GM11168 (cell line): ENCODE data around the gene CAMSAP1.

Experiments used
- in situ Hi-C: fragments of 300-500 bp; cut with MboI; formaldehyde crosslinking; loops from one replicate; pipeline ENCODE4 v1.12.0; 2022; ENCODE audit warnings: low sequenced_read_pairs; ENCODE audit not compliant: unreplicated experiment

The CAMSAP1 gene

DNA sequence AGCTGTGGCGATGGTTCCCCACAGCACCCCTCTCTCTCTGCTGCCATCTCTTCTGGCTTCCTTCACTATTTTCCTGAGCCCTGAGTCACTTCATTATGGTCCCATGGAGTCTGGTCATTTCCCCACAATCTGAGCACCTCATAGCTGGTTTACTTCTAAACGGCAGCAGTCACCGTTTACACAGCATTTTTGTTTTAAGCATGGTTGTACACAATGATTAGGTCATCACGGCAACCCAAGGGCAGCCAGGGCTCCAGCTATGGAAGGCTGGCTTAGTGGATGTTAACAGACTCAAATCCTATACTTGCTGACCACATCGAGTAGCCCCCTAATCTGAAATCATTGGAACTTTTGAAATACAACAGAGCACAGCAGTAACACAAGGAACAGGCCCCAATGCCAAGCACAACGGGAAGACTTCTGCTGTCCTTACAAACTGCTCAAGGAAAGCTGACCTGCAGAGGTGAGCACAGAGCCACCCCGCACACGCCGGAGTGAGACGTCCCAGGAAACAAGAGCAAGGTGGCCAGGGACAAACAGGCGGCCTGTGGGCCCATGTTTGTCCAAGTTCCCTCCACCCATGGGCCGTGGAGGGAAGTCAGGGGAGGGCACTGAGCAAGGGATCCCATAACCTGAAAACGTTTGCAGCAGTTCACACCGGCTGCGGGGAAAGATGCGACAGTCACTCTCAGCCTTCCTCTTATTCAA is 22.9 kb downstream of the CAMSAP1 start:
- in situ Hi-C loops: no loop called here

DNA sequence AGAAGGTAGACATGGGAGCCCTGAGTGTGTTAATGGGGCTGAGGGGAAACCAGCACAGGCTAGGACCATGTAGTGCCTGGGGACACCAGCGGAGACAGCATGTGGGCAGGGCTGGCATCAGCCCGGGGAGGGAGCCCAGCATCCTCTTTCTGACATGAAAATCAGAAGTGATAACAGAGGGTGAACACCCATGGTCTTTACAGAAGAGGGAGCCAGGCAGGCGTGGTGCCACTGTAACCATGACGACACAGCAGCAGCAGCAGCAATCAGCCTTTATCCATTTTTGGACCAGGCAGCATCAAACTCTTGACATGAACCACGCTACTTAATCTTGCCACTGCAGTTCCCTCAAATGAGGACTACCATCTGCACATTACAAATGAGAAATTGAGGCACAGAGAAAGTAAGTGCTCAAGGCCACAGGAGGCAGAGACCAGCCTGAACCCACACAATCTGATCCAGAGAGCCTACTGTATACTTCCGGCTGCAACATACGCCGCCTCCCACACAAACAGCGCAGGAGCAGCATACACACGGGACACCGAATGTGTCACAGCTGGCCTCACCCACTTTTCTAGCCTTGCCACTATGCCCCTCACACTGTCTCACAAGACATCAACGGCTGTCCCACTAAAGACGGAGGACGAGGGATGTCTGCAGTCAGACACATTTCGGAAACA is 23.8 kb downstream of the CAMSAP1 start:
- in situ Hi-C loops: no loop called here

DNA sequence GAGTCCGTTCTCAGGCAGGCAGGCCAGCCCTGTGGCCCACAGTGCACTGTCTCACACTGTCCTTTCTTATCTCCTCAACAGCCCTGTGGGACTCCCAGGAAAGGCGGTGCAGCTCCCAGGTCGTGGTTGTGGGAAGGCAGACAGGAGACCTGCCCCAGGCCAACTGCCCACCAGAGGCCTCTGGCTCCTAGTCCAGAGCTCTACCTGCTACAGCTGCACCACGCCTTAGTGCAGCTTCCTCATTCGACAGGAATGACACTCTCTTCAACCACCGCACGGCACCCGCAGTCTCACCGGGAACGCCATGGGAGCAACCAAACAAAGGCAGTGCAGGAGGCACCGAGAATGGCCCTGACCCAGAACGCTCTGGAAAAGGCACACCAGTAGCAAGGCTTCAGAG is 25.3 kb downstream of the CAMSAP1 start:
- in situ Hi-C loops: no loop called here

DNA sequence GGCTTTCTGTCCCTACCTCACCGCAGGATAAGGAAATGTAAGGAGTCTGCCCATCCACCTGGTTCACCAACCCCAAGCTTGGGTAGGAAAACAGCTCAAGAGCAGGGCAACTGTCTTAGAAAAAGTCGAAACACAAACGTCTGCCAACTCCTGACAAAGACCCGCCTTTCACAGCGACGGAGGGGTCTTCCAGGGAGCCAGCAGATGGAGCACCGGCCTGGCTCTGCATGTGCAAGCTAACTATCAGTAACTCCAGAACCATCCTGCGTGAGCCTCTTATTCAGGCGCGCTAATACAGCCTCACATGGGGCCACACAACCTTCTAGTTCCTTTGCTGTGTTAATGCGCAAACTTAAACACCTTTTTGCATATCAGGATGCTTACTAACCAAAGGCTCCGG is 26.9 kb downstream of the CAMSAP1 start:
- in situ Hi-C loops: no loop called here

DNA sequence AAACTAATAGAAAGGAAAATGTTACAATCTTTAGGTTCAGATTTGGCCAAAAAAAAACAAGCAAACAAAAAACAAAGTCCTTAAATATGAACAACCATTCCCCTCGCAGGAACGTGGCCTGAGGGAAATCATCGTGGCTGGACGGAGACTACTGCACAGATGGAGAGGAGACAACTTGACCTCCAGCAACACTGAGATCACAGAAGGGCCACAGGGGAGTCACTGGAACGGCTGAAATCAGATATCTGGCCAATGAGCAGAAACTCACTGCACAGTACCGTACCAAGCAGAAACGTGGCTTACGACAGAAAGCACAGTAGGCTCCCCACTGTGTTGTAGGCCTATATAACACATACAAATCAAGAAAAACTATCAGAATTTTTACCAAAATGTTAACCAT is 27.7 kb downstream of the CAMSAP1 start:
- in situ Hi-C loops: no loop called here

DNA sequence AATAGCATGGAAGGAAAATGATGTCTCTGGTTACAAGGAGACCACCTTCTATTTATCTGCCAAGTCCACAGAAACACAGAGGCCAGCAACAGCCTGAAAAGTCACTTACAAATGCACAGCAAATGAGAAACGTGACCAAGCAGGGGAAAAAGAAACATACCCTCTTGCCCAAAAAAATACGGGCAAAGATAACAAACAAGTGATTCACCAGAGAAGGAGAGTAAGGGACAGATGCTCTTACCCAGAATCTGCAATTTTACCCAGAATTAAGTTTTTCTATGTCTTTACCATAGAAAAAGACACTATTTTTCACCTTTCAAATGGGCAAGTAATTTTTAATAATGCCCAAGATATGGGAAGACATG is 28.1 kb downstream of the CAMSAP1 start:
- in situ Hi-C loops: no loop called here

DNA sequence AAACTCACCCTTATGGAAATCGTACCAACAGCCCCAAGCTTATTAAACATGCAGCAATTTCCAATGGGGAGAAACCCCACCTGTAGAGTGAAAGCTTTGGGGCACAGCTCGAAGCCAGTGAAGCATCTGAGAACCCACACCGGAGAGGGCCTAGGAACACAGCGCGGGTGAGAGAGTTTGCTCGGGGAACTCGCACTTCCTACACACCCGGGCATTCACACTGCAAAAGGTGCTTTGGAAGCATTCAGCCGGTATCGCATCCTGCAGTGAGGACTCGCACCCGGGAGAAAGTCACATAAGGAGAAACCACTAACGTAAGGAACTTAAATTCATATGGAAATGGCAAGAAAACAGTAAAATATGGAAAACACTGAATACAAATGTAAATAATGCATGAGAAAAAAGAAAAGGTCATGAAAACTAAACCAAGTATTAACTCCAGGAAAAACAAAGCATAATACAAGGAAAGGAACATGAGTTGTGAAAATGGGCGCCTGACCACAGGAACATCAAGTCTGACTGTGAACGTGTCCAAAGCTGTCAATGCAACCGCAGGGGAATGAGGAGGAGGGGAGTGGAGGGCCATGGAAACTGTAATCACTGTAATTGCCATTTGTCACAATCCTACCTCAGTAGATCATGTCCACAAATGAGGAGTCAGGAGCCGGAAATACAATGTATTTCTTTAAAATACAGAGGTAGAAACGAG is 28.7 kb downstream of the CAMSAP1 start:
- in situ Hi-C loops: no loop called here

DNA sequence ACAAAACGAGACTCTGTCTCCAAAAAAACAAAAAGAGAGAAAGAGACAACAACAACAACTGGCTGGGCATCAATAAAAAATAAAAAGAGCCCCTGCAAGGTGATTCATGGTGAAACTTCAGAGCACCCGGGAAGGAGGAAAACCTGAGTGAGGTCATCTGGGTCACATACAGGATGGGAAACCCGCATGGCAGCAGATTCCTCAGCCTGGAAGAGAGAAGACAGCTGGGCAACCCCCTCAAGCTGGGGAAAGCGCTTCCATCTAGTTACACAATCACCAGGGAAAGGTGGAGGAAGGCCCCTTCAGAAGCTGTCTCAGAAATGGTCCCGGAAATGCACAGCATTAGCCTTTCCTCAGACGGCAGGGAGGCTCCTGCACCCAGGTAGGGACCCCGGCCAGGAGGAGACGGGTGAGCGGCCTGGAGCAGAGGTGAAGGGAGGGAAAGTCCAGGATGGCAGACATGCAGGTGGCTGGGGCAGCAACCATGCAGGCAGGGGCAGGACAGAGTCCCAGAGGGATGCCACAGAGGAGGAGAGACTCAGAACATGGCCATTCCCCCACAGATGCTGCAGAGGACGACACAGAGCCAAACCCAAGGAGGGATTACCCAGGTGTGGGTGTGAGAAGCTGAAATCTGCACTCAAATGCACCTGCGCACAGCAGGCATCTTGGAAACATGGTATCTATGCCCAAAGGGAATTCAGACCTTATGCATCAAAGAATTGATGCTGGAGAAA is 29.4 kb downstream of the CAMSAP1 start:
- in situ Hi-C loops: no loop called here

DNA sequence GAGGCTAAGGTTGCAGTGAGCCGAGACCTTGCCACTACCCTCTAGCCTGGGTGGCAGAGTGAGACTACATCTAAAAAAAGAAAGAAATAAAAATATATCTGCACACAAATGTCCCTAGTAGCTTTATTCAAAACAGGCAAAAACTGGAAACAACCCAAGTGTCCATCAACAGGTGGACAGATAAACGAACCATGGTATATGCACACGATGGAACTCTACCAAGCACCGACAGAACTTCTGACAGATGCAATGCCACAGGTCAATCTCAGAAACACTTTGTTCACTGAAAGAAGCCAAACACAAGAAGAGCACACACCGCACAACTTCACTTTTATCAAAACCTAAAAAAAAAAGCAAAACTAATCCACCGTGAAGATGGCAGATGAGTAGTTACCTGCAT is 30.4 kb downstream of the CAMSAP1 start:
- in situ Hi-C loops: no loop called here

DNA sequence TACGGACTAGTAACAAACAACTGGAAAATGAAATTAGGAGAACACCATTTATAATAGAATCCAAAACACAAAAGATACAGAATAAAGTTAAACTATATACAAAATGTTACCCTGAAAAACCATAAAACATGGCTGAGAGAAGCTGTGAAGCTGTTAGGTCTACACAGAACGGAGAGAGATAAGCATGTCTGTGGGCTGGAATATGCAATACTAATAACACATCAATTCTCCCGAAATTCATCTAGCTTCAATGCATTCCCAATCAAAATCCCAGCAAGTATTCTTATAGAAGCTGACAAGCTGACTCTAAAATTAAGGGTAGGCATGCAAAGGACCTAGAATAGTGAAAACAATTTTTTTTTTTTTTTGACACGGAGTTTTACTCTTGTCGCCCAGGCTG is 32.5 kb downstream of the CAMSAP1 start:
- in situ Hi-C loops: no loop called here

DNA sequence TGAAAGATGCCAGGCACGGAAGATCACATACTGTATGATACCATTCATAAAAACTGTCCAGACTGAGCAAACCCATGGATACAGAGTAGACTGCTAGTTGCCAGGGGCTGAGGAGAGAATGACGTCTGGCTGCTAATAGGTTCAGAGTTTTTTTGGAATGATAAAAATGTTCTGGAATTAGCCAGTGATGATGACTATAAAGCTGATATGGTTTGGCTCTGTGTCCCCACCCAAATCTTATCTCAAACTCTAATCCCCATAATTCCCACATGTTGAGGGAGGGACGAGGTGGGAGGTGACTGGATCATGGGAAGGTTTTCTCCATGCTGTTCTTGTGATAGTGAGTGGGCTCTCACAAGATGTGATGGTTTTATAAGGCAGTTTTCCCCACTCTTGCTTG is 37.4 kb downstream of the CAMSAP1 start:
- in situ Hi-C loops: no loop called here

DNA sequence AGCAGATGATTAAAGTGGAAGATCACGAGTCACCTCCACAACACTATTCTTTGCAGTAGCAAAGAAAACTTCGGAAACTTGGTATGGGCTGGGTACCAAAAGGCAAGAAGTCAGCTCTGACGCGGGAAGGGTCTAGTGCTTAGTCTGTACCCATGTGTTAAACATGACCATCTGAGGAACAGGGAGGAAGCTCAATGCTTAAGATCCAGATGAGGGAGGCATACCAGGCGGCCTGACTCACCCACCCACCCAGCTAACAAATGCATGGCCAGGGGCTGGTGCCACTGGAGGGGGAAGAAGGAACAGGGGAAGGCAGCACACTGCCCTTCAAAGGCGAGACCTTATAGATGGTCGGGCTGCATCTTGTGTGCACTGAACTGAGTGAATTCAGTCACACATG is 41.8 kb downstream of the CAMSAP1 start:
- in situ Hi-C loops: no loop called here

DNA sequence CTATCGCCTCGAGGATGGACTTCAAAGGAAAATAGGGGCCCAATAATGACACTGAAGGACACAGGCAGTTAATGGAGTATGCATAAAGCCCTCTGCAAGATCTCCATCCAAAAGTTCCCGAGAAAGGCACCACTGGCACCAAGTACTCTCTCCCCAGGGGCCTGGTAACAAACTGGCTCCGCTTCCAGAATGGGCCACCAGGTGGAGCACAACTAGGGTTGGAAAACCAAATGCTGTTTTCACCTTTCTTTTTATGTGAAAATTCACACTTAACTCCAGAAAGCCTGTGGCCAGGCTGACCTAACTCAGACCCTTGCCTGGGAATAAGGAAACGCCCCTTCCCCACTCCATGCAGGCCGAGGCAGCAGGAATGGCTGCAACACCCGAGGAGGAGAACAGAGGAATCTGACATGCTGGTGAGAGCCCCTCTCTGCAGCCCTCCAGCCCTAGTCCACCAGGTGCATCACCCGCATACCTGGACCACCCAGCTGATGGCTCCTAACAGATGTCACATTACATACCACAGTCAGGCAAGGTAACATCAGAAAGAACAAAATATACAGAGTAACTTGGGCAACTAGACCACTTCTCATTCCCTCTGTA is 42.8 kb downstream of the CAMSAP1 start:
- in situ Hi-C loops: no loop called here

DNA sequence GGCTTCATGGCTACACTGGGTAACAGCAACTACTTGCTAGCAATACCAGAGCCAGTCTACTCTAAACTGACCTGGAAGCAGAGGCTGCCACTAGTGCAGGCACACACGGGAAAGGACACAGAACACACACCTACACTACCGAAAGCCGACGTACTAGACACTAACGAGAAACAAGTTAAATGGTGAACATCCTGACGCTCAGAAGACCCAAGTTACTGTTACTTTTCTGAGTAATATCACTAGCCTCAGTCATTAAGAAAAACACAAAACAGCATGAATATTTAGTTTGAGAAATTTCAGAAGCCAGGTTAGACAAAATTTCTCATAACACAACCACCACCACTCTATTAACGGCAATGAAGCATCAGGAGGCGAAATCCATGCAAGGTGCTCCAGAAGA is 44.5 kb downstream of the CAMSAP1 start:
- in situ Hi-C loops: no loop called here

DNA sequence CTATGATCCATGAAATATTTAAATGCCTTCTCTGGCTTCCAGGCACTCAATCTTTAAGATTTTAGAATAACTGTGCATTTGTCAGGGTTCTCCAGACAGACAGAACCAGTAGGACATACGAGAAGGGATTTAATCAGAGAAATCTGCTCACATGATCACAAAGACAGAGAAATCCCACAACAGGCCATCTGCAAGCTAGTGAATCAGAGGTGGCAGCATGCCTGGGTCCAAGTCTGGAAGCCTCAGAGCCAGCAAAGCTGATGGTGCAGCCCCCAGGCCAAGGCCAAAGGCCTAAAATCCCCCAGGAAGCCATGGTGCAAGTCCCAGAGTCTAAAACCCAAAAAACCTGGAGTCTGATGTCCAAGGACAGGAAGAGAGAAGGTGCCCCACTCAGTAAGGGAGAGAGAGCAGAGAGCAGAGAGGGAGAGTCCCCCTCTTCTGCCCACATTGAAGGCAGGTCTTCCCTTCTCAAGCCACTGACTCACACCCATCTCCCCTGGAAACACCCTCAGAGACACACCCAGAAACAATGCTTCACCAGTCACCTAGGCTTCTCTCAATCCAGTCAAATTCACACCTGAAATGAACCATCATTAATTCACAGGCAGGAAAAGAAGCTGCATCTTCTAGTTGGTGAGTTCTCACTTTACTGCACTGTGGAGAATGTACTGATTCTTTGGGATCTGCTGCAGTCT is 48.7 kb downstream of the CAMSAP1 start:
- in situ Hi-C loops: no loop called here

DNA sequence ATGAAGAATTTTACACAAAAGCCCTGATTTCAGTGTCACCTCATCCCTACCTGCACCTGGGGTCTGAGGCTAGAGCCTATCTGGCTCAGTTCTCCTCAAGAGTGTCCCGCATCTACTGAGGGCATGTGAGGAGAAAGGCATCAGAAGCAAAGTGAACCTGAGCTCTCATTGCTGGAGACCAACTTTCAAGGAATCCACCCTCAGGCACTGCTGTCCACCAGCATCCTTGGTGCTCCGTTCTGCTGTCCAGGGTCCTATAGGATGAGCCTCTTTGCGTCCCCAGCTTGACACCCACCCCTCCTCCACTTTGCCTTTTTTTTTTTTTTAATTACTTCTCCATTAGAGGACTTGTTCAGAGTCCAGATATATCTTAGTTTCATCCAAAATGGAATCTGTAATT is 49.5 kb downstream of the CAMSAP1 start:
- in situ Hi-C loops: no loop called here

DNA sequence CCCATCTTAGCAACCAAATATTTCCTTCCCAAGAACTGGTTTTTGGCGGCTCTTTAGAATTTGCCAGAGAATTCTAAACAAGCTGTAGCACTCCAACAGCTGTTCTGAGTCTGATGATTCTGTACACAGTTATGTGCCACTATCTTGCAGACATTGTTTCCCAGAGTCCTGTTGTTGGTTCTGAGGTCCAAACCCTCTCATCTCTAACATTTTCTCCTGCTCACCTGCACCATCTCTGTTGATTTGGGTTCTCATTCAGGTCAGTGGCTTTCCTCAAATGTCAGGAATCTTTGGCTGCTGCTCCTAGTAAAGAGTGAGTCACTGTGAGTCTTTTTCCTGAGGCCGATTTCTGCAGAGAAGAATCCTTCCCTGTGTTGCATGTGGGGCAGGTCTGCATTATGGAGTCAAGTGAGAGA is 50.0 kb downstream of the CAMSAP1 start:
- in situ Hi-C loops: no loop called here

DNA sequence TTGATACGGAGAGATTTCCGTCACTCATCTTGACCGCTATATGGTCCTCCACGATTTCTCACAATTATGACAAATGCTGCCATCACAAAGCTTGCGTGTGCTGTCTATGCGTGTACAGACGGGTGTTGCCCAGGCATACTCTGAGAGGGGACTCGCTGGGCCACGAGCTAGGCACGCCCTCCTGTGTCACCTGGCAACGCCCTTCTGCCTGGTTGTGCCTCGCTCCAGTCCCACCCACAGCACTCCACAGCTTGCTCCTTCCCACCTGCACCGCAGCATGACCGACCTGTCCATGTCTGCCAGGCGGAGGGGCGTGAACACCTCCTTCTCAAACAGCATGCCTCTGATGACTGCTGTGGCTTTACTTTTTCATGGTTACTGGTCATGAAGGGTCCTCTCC is 55.6 kb downstream of the CAMSAP1 start:
- in situ Hi-C loops: no loop called here

DNA sequence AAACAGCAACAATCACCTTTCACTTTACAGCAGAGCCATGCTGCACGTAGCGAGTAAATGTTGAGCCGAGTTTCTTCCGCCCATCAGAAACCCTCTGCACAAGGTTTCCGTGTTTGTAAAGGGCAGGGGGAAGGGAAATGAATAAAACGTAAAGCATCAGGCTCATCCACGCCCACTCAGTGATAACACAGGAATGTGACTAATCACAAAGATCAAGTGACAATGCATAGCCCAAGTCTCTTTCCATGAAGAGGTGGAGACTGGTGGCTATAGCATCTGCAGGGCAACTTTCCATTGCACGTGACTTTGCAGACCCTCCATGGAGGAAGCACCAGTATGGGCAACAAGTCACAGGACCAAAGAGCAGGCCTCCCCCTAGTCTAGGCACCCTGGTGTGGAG is 56.6 kb downstream of the CAMSAP1 start:
- in situ Hi-C loops: no loop called here

DNA sequence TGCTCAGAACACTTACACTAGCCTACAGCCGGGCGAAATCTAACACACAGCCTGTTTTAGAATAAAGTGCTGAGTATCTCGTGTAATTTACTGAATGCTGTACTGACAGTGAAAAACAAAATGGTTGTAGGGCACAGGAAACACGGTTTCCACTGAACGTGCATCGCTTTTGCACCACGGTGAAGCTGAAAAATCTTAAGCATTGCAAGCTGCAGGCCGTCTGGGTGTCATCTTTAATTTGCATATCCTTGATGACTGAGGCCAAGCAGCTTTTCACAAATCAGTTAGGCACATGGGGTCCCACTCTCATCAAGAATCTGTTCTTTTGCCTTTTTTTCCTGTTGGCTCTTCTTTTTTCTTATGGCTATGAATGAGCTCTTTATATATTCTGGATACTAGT is 58.2 kb downstream of the CAMSAP1 start:
- in situ Hi-C loops: no loop called here
